ENCODE measurements around the gene PRR12. TPM values are rescaled to one million over a fixed set of nuclear protein-coding genes. Genes with fewer than 3 reads are reported as not detected.

PRR12 gene
- total and polyA plus RNA-seq, 11 donors = 8.0 to 20.0 (median 14.2) TPM

DNA sequence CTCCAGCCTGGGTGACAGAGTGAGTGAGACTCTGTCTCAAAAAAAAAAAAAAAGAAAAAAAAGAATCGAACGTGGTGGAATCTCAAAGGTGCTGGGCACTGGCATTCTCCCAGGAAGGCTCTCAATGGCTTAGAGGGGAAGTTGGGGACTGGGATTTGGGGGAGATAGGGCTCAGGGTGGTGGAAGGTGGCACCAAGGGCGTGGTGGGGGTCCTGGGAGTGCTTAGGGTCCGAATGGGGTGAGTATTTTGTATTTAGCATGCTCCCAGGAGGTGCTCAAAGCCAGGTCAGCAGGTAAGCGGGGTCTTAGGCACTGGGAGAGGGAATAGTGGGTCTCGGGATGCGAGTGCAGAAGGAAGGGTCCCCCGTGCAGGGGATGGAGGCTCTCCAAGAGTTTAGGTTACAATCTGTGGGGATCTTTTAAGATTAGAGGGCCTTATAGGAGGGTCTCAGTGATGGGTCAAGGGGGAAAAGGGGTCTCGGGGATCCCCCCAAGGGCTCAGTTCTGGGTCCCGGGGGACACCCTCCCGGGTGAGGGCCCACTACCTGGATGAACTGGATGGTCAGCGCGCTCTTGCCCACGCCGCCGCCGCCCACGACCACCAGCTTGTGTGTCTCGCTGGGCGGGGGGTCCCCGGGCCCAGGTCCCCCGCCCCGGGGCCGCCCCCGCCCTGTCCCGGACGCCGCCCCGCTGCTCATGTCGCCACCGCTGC lies 48.6 kb downstream of the PRR12 start:
- Histone ChIP-seq H3K4me3 (peak overlapping the region; percentile 77 to 100 (median 92)), H3K36me3 (peaks cover 0 to 20% (median 12%) of the 10 kb centered on the region in 9 donors), H3K27me3 (no peaks in the 10 kb centered on the region), H3K27ac (peak overlapping the region; percentile 96 to 100 (median 99)), H3K9me3 (no peaks in the 10 kb centered on the region), H3K4me1 (peaks cover 3 to 72% (median 52%) of the 10 kb centered on the region in 12 donors)
- ATAC-seq (no peak), DNase-seq (peak in 1 of 5 donors; percentile 44)
- peak; percentile 37 to 82 for TF ChIP-seq POLR2A (IDR thresholded peaks at IDR 0.05)
- TF ChIP-seq, protein P1, sequence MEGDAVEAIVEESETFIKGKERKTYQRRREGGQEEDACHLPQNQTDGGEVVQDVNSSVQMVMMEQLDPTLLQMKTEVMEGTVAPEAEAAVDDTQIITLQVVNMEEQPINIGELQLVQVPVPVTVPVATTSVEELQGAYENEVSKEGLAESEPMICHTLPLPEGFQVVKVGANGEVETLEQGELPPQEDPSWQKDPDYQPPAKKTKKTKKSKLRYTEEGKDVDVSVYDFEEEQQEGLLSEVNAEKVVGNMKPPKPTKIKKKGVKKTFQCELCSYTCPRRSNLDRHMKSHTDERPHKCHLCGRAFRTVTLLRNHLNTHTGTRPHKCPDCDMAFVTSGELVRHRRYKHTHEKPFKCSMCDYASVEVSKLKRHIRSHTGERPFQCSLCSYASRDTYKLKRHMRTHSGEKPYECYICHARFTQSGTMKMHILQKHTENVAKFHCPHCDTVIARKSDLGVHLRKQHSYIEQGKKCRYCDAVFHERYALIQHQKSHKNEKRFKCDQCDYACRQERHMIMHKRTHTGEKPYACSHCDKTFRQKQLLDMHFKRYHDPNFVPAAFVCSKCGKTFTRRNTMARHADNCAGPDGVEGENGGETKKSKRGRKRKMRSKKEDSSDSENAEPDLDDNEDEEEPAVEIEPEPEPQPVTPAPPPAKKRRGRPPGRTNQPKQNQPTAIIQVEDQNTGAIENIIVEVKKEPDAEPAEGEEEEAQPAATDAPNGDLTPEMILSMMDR (IDR thresholded peaks at IDR 0.05) = no peak
- intact Hi-C loops (cut with DNase I) = loop anchor here (1.0 to 10.0 kb wide), 11 partner anchors 37 to 1015 kb away; partner anchors contain the start of genes PRR12 (in 6 of the 10), ALDH16A1 (in 1 of the 10), PIH1D1 (in 1 of the 10) and PRMT1 (in 1 of the 10)
- WGBS, 4 donors = 3 to 6% (median 5%) methylated on average over 17 to 31 of the region's 31 CpGs

DNA sequence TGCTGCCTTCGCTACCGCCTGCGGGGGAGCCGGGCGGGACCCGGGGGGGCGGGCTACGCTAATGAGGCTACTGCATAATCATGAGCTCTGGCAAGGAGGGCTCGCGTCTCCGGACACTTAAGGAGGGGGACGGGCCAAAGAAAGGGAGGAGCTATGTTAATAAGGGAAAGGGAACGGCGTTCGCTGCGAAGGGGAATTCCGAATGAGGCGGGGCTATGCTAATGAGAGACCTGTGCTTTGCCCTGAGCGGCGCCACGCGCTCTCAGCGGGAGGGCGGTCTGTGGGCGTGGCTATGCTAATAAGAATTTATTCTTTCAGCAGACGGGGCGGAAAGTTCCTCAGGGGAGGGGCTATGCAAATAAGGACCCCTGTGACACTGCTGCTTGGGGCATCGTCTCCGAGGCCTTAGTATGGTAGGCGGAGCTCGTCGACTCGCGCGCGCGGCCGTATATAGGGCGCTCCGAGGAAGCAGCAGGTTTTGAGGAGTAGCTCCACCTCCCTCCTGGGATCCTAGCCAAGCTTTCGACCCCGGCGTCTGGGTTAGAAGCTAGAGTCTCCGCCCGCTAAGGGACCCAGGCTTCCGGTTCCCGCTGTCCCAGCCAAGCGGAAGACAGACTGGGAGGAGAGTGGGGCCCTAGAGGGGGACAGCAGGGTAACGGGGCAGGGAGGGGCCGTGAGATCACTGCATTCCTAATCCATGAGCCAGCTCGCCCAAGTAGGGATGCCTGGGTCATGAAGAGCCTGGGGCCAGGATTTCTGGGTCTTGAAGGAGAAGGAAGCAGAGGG lies 49.3 kb downstream of the PRR12 start, which contains the start of gene RRAS:
Gene RRAS (minus strand): TSS at position 31 of the 786 bp plus-strand sequence. CDS start 45 bp downstream, outside the sequence.
- Histone ChIP-seq H3K36me3 (peaks cover 0 to 17% (median 9%) of the 10 kb centered on the region in 9 donors), H3K27ac (peak within 1 kb of the TSS; percentile 98 to 100 (median 100)), H3K4me1 (peaks cover 3 to 77% (median 53%) of the 10 kb centered on the region in 12 donors), H3K4me3 (peak within 1 kb of the TSS; percentile 77 to 100 (median 92)), H3K9me3 (no peaks in the 10 kb centered on the region), H3K27me3 (no peaks in the 10 kb centered on the region)
- 0 to 1% (median 1%) methylated on average over 47 to 51 of the region's 51 CpGs for WGBS, 4 donors
- ATAC-seq (peak; percentile 75 to 81 (median 78)), DNase-seq (peak; percentile 99 to 100 (median 100))
- intact Hi-C loops (cut with DNase I) = loop anchor here in 4 of 10 donors (1.0 to 10.0 kb wide), 8 partner anchors 36 to 1016 kb away; partner anchors contain the start of genes ALDH16A1 (in 1 of the 4), PIH1D1 (in 1 of the 4), PRMT1 (in 1 of the 4) and PRR12 (in 1 of the 4)
- TF ChIP-seq POLR2A (IDR thresholded peaks at IDR 0.05) = peak; percentile 43 to 83
- TF ChIP-seq, protein P1 (IDR thresholded peaks at IDR 0.05) = no peak

DNA sequence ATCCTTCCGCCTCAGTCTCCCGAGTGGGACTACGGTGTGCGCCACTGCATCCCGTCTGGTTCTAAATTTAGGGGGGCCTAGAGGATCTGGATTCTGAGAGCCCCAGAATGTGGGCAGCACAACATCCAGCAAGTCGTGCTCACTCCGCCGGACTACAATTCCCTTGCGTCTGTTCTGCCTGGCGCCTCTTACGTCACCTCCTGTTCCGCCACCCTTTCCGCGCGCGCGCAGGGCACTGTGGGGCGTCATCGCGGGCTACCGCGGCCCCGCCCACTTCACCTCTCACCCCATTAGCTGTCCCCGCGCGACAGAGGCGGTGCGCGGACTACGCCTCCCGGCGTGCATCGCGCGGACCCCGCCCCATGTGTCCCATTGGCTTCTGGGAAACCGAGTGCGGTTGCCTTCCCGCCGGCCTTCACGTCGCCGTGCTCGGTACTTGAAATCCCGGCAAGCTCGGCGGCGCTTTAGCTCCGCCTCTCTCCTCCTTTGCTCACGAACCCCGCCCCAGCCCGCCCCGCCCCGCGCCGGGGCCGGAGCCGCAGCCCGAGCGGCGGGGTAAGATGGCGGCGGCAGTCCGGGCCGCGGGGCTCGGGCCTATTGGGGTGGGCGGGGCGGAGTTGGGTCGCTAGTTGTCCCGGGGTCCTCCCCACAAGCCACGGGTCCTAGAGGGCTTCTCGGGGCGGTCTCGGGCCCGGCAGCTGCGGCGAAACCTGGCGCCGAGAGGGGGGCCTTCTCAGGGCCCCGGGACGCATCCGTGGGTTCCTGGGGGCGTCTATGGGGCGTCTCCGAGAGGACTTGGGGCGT lies 50.9 kb downstream of the PRR12 start, which contains the start of gene SCAF1:
Gene SCAF1 (plus strand): TSS at position 522 of the 804 bp plus-strand sequence. CDS start 2,818 bp downstream, outside the sequence.
- Histone ChIP-seq H3K9me3 (no peaks in the 10 kb centered on the region), H3K27me3 (no peaks in the 10 kb centered on the region), H3K36me3 (peaks cover 0 to 26% (median 13%) of the 10 kb centered on the region in 9 donors), H3K4me1 (peaks cover 3 to 65% (median 44%) of the 10 kb centered on the region in 12 donors), H3K4me3 (peak within 1 kb of the TSS; percentile 76 to 100 (median 93)), H3K27ac (peak within 1 kb of the TSS; percentile 98 to 100 (median 100))
- 0 to 1% (median 0%) methylated on average over 24 to 87 of the region's 87 CpGs for WGBS, 4 donors
- intact Hi-C loops (cut with DNase I) = loop anchor here in 3 of 10 donors (1.0 to 10.0 kb wide), 5 partner anchors 22 to 1017 kb away; partner anchors contain the start of genes ALDH16A1 (in 1 of the 3), PIH1D1 (in 1 of the 3), PRMT1 (in 1 of the 3) and PRR12 (in 1 of the 3)
- DNase-seq = peak; percentile 99 to 100 (median 99)
- TF ChIP-seq, protein P1 (IDR thresholded peaks at IDR 0.05) = no peak
- peak; percentile 79 to 93 for TF ChIP-seq POLR2A (IDR thresholded peaks at IDR 0.05)
- peak; percentile 72 to 83 (median 79) for ATAC-seq
